SK-N-SH treated with all-trans-retinoic acid at 6 μM for 48 hours (cell line): ENCODE measurements around the gene ALPG.

ENCODE experiments used
- ATAC-seq: fragments of 200-7000 bp; cut with Tn5 transposase; 3 replicates; pipeline ENCODE4 v1.9.1; 2020; ENCODE audit warnings: mild to moderate bottlenecking, moderate library complexity
- BACH2 ChIP-seq: fragments of 250-450 bp; sonication (Bioruptor Pico); IDR thresholded peaks from 2 replicates; pipeline ENCODE4 v1.9.0; 2021; ENCODE audit warnings: mild to moderate bottlenecking, borderline replicate concordance
- CSDC2 ChIP-seq: fragments of 250-450 bp; sonication (Bioruptor Pico); IDR thresholded peaks from 2 replicates; pipeline ENCODE4 v1.5.0; 2020; ENCODE audit warnings: mild to moderate bottlenecking, moderate library complexity
- GLIS3 ChIP-seq: fragments of 250-450 bp; sonication (Bioruptor Pico); IDR thresholded peaks from 2 replicates; pipeline ENCODE4 v1.5.0; 2020; ENCODE audit warnings: mild to moderate bottlenecking, moderate library complexity
- ISL1 ChIP-seq: fragments of 250-450 bp; sonication (Bioruptor Pico); IDR thresholded peaks from 2 replicates; pipeline ENCODE4 v2.1.2; 2022; ENCODE audit warnings: mild to moderate bottlenecking, moderate library complexity
- OSR1 ChIP-seq: fragments of 250-450 bp; sonication (Bioruptor Pico); IDR thresholded peaks from 2 replicates; pipeline ENCODE4 v1.8.0; 2022; ENCODE audit warnings: moderate library complexity, mild to moderate bottlenecking, inconsistent platforms
- PPARA ChIP-seq: fragments of 250-450 bp; sonication (Bioruptor Pico); IDR thresholded peaks from 2 replicates; pipeline ENCODE4 v1.5.0; 2020; ENCODE audit warnings: mild to moderate bottlenecking, borderline replicate concordance
- RARB ChIP-seq: fragments of 250-450 bp; sonication (Bioruptor Pico); IDR thresholded peaks from 2 replicates; pipeline ENCODE4 v1.8.0; 2021; ENCODE audit warnings: mild to moderate bottlenecking, moderate library complexity
- TCF4 ChIP-seq: fragments of 250-450 bp; sonication (Bioruptor Pico); IDR thresholded peaks from 2 replicates; pipeline ENCODE4 v1.8.0; 2021; ENCODE audit warnings: mild to moderate bottlenecking, moderate library complexity, borderline replicate concordance
- TOX ChIP-seq: fragments of 250-450 bp; sonication (Bioruptor Pico); IDR thresholded peaks from 2 replicates; pipeline ENCODE4 v1.8.0; 2021; ENCODE audit warnings: mild to moderate bottlenecking, moderate library complexity, borderline replicate concordance
- TSHZ2 ChIP-seq: fragments of 250-450 bp; sonication (Bioruptor Pico); IDR thresholded peaks from 2 replicates; pipeline ENCODE4 v1.5.0; 2020; ENCODE audit warnings: mild to moderate bottlenecking, moderate library complexity
- ZFP30 ChIP-seq: fragments of 450-650 bp; formaldehyde crosslinking; IDR thresholded peaks from 2 replicates; pipeline ENCODE4 v1.5.0; 2022; ENCODE audit warnings: mild to moderate bottlenecking, moderate library complexity
- ZNF565 ChIP-seq: fragments of 450-650 bp; formaldehyde crosslinking; conservative IDR thresholded peaks from 2 replicates; pipeline ENCODE4 v1.5.0; 2020; ENCODE audit warnings: low read depth, mild to moderate bottlenecking, moderate library complexity
- ZNF70 ChIP-seq: fragments of 450-650 bp; formaldehyde crosslinking; IDR thresholded peaks from 2 replicates; pipeline ENCODE4 v1.5.0; 2020; ENCODE audit warnings: mild to moderate bottlenecking, moderate library complexity
- ZNF8 ChIP-seq: fragments of 450-650 bp; formaldehyde crosslinking; IDR thresholded peaks from 2 replicates; pipeline ENCODE4 v1.5.0; 2020; ENCODE audit warnings: mild to moderate bottlenecking, moderate library complexity
- TF ChIP-seq, protein P1 (sequence below): fragments of 250-450 bp; sonication (Bioruptor Pico); IDR thresholded peaks from 2 replicates; pipeline ENCODE4 v1.8.0; 2021; ENCODE audit warnings: low read depth, mild to moderate bottlenecking, moderate library complexity, borderline replicate concordance
- TF ChIP-seq, protein P2 (sequence below): fragments of 250-450 bp; sonication (Bioruptor Pico); IDR thresholded peaks from 2 replicates; pipeline ENCODE4 v1.8.0; 2020; ENCODE audit warnings: mild to moderate bottlenecking, moderate library complexity, borderline replicate concordance
- TF ChIP-seq, protein P3 (sequence below): fragments of 250-450 bp; sonication (Bioruptor Pico); IDR thresholded peaks from 2 replicates; pipeline ENCODE4 v1.5.1; 2021; ENCODE audit warnings: mild to moderate bottlenecking, moderate library complexity

ALPG gene

DNA sequence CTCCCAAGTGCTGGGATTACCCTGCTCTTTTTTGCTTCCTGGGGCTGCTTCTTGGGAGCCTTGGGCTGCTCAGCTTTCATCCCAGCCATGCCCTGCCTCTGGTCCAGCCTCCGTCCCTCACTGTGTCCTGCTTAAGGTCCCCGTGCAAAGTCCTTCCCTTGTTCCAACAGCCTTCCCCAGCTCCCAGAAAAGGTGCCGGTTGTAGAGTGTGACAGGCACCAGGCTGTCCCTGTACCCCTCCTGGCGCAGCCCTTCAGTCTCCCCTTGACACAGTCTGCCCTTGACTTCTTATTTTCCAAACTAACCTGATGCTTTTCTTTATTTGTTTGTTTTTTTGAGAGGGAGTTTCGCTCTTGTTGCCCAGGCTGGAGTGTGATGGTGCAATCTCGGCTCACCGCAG lies 29.2 kb downstream of the ALPG start:
- TF ChIP-seq BACH2 (CRISPR knock-in tag) (no peak), ZNF565 (no peak), RARB (CRISPR knock-in tag) (no peak), ISL1 (CRISPR knock-in tag) (no peak), OSR1 (CRISPR knock-in tag) (no peak), ZNF8 (CRISPR knock-in tag) (no peak), TCF4 (CRISPR knock-in tag) (no peak), PPARA (CRISPR knock-in tag) (no peak), TSHZ2 (CRISPR knock-in tag) (no peak), GLIS3 (CRISPR knock-in tag) (no peak), TOX (CRISPR knock-in tag) (no peak)
- TF ChIP-seq, protein P1, sequence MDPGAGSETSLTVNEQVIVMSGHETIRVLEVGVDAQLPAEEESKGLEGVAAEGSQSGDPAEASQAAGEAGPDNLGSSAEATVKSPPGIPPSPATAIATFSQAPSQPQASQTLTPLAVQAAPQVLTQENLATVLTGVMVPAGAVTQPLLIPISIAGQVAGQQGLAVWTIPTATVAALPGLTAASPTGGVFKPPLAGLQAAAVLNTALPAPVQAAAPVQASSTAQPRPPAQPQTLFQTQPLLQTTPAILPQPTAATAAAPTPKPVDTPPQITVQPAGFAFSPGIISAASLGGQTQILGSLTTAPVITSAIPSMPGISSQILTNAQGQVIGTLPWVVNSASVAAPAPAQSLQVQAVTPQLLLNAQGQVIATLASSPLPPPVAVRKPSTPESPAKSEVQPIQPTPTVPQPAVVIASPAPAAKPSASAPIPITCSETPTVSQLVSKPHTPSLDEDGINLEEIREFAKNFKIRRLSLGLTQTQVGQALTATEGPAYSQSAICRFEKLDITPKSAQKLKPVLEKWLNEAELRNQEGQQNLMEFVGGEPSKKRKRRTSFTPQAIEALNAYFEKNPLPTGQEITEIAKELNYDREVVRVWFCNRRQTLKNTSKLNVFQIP, result no peak
- TF ChIP-seq, protein P2, sequence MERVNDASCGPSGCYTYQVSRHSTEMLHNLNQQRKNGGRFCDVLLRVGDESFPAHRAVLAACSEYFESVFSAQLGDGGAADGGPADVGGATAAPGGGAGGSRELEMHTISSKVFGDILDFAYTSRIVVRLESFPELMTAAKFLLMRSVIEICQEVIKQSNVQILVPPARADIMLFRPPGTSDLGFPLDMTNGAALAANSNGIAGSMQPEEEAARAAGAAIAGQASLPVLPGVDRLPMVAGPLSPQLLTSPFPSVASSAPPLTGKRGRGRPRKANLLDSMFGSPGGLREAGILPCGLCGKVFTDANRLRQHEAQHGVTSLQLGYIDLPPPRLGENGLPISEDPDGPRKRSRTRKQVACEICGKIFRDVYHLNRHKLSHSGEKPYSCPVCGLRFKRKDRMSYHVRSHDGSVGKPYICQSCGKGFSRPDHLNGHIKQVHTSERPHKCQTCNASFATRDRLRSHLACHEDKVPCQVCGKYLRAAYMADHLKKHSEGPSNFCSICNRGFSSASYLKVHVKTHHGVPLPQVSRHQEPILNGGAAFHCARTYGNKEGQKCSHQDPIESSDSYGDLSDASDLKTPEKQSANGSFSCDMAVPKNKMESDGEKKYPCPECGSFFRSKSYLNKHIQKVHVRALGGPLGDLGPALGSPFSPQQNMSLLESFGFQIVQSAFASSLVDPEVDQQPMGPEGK (CRISPR knock-in tag), result no peak
- TF ChIP-seq, protein P3, sequence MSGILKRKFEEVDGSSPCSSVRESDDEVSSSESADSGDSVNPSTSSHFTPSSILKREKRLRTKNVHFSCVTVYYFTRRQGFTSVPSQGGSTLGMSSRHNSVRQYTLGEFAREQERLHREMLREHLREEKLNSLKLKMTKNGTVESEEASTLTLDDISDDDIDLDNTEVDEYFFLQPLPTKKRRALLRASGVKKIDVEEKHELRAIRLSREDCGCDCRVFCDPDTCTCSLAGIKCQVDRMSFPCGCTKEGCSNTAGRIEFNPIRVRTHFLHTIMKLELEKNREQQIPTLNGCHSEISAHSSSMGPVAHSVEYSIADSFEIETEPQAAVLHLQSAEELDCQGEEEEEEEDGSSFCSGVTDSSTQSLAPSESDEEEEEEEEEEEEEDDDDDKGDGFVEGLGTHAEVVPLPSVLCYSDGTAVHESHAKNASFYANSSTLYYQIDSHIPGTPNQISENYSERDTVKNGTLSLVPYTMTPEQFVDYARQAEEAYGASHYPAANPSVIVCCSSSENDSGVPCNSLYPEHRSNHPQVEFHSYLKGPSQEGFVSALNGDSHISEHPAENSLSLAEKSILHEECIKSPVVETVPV (CRISPR knock-in tag), result no peak
- no peak for ATAC-seq

- TF ChIP-seq CSDC2 (CRISPR knock-in tag) (no peak), BACH2 (CRISPR knock-in tag) (no peak), ZNF565 (no peak), TSHZ2 (CRISPR knock-in tag) (no peak), ZNF8 (CRISPR knock-in tag) (no peak), ZFP30 (no peak), OSR1 (CRISPR knock-in tag) (no peak), ZNF70 (no peak), GLIS3 (CRISPR knock-in tag) (no peak)
- TF ChIP-seq, protein P2 (CRISPR knock-in tag), result no peak
- TF ChIP-seq, all 23 proteins: peak for 0
- no peak for ATAC-seq
Measured at GRCh38 chr2:232436381-232437194, 29.9 kb downstream of the ALPG start.
